H1 (cell line): Measurements from ENCODE around the gene TTBK2. TPM values are rescaled to one million over a fixed set of nuclear protein-coding genes. Genes with fewer than 3 reads are reported as not detected.

ENCODE experiments used
- CTCF ChIA-PET: fragments of 300-600 bp; sonication (Branson Sonifier 250); formaldehyde crosslinking; loops from one replicate; lab custom pipeline; 2021; ENCODE audit not compliant: partially characterized antibody; lab: Charles Lee
- POLR2A ChIA-PET: fragments of 300-600 bp; sonication (Branson Sonifier 250); formaldehyde crosslinking; loops from one replicate; lab custom pipeline; 2021; ENCODE audit warnings: inconsistent platforms; ENCODE audit not compliant: partially characterized antibody; lab: Charles Lee
- DNase-seq, 2 experiments: peaks; one replicate each; pipeline versions ENCODE4 v3.0.0 to v3.0.0-alpha.2; 2010 to 2022; ENCODE audit warnings: low spot score in 2 of 2, low read depth in 1 of 2, mixed read lengths in 1 of 2
- FAIRE-seq: peaks from 2 replicates; lab custom pipeline; 2011; peaks lifted over from hg19 to GRCh38; lab: Jason Lieb, UNC
- H2AFZ ChIP-seq: 2 replicates; pipeline ENCODE4 v1.8.1; 2012; ENCODE audit warnings: low read length, inconsistent platforms
- H2AK5ac ChIP-seq: 2 replicates; pipeline ENCODE4 v1.6.1; 2013; ENCODE audit warnings: low read depth, low read length
- H2BK120ac ChIP-seq: replicated peaks from 2 replicates; pipeline ENCODE3; 2013; ENCODE audit warnings: low read depth, low read length, inconsistent platforms
- H2BK12ac ChIP-seq: 2 replicates; pipeline ENCODE4 v1.6.1; 2013; ENCODE audit warnings: low read depth, low read length
- H2BK15ac ChIP-seq: 2 replicates; pipeline ENCODE4 v1.6.1; 2013; ENCODE audit warnings: low read length
- H2BK20ac ChIP-seq: 2 replicates; pipeline ENCODE4 v1.6.1; 2013; ENCODE audit warnings: low read length
- H2BK5ac ChIP-seq: 2 replicates; pipeline ENCODE4 v1.6.1; 2013; ENCODE audit warnings: low read depth, low read length
- H3K14ac ChIP-seq: 2 replicates; pipeline ENCODE4 v1.6.1; 2013; ENCODE audit warnings: inconsistent platforms; ENCODE audit not compliant: insufficient read length
- H3K18ac ChIP-seq: 2 replicates; pipeline ENCODE4 v1.6.1; 2013; ENCODE audit warnings: low read length; ENCODE audit errors: extremely low read depth
- H3K23ac ChIP-seq: 2 replicates; pipeline ENCODE4 v1.6.1; 2013; ENCODE audit warnings: inconsistent platforms; ENCODE audit not compliant: insufficient read length
- H3K23me2 ChIP-seq: 2 replicates; pipeline ENCODE4 v1.6.1; 2013; ENCODE audit warnings: low read depth, low read length
- H3K27ac ChIP-seq: 2 replicates; pipeline ENCODE4 v1.6.1; 2011; ENCODE audit warnings: low read depth, low read length, inconsistent platforms
- H3K27me3 ChIP-seq, 4 experiments: replicated peaks in 1 of 4; 1 replicate in 1 of 4; 2 replicates in 3 of 4; pipeline versions ENCODE4 v1.6.1 to v1.8.1; 2011 to 2013; ENCODE audit warnings: low read length in 3 of 4, mild to moderate bottlenecking in 3 of 4, inconsistent platforms in 2 of 4, mixed read lengths in 2 of 4, moderate library complexity in 1 of 4; ENCODE audit not compliant: control insufficient read depth in 3 of 4, insufficient read depth in 3 of 4; ENCODE audit errors: extremely low read depth in 1 of 4
- H3K36me3 ChIP-seq, 4 experiments: 2 replicates each; pipeline versions ENCODE4 v1.6.1 to v1.8.1; 2011 to 2013; ENCODE audit warnings: mild to moderate bottlenecking in 4 of 4, low read length in 3 of 4, moderate library complexity in 2 of 4, control low read depth in 1 of 4, inconsistent platforms in 1 of 4; ENCODE audit not compliant: insufficient read depth in 4 of 4, control insufficient read depth in 2 of 4
- H3K4ac ChIP-seq: replicated peaks from 2 replicates; pipeline ENCODE3; 2013; ENCODE audit warnings: low read length, low read depth, mixed read lengths, inconsistent platforms; ENCODE audit not compliant: insufficient read length
- H3K4me1 ChIP-seq, 4 experiments: replicated peaks in 1 of 4; 1 replicate in 1 of 4; 2 replicates in 3 of 4; pipeline versions ENCODE4 v1.6.1 to v1.8.1; 2011 to 2013; ENCODE audit warnings: low read length in 3 of 4, inconsistent platforms in 2 of 4, mixed read lengths in 1 of 4; ENCODE audit not compliant: insufficient read depth in 4 of 4, control insufficient read depth in 3 of 4
- H3K4me2 ChIP-seq, 2 experiments: 2 replicates each; pipeline versions ENCODE4 v1.6.1 to v1.8.1; 2011 to 2013; ENCODE audit warnings: low read depth in 2 of 2, low read length in 2 of 2, control low read depth in 1 of 2, inconsistent platforms in 1 of 2, mild to moderate bottlenecking in 1 of 2; ENCODE audit not compliant: insufficient read depth in 1 of 2
- H3K4me3 ChIP-seq, 4 experiments: fragments of 200-600, 300-600 bp in 1 of 4; sonication (generic), shearing (Covaris generic), sonication (Bioruptor Twin) in 1 of 4; 2 replicates each; pipeline versions ENCODE4 v1.5.1 to v1.8.1; 2011 to 2016; ENCODE audit warnings: low read length in 4 of 4, low read depth in 3 of 4, control low read depth in 2 of 4, inconsistent platforms in 2 of 4, mild to moderate bottlenecking in 2 of 4, mixed read lengths in 1 of 4, moderate library complexity in 1 of 4; ENCODE audit not compliant: insufficient read depth in 2 of 4; ENCODE audit errors: extremely low read depth in 1 of 4
- H3K56ac ChIP-seq: replicated peaks from 2 replicates; pipeline ENCODE3; 2013; ENCODE audit warnings: low read depth, mild to moderate bottlenecking, mixed read lengths, low read length, inconsistent platforms; ENCODE audit not compliant: insufficient read length
- H3K79me1 ChIP-seq: 2 replicates; pipeline ENCODE4 v1.6.1; 2013; ENCODE audit warnings: low read depth, low read length, control low read depth
- H3K79me2 ChIP-seq, 2 experiments: 2 replicates each; pipeline versions ENCODE4 v1.6.1 to v1.8.1; 2012 to 2013; ENCODE audit warnings: low read length in 2 of 2, mild to moderate bottlenecking in 2 of 2, inconsistent platforms in 1 of 2; ENCODE audit not compliant: insufficient read depth in 2 of 2, control insufficient read depth in 1 of 2
- H3K9ac ChIP-seq, 4 experiments: replicated peaks in 1 of 4; 1 replicate in 1 of 4; 2 replicates in 3 of 4; pipeline versions ENCODE4 v1.6.1 to v1.8.1; 2011 to 2013; ENCODE audit warnings: low read depth in 3 of 4, low read length in 3 of 4, control low read depth in 2 of 4, mild to moderate bottlenecking in 2 of 4, moderate library complexity in 2 of 4, inconsistent platforms in 1 of 4; ENCODE audit errors: extremely low read depth in 1 of 4
- H3K9me3 ChIP-seq, 2 experiments: 2 replicates each; pipeline versions ENCODE4 v1.6.1 to v1.8.1; 2012 to 2013; ENCODE audit warnings: mild to moderate bottlenecking in 2 of 2, moderate library complexity in 2 of 2, control low read depth in 1 of 2, inconsistent platforms in 1 of 2, low read depth in 1 of 2, low read length in 1 of 2, mixed read lengths in 1 of 2; ENCODE audit not compliant: insufficient read depth in 2 of 2
- H4K20me1 ChIP-seq, 2 experiments: replicated peaks in 1 of 2; 2 replicates each; pipeline versions ENCODE3 to v1.8.1; 2011 to 2013; ENCODE audit warnings: inconsistent platforms in 2 of 2, low read length in 2 of 2, mild to moderate bottlenecking in 1 of 2; ENCODE audit not compliant: insufficient read depth in 2 of 2, control insufficient read depth in 1 of 2
- H4K5ac ChIP-seq: 2 replicates; pipeline ENCODE4 v1.6.1; 2013; ENCODE audit warnings: low read length, low read depth, mixed read lengths, inconsistent platforms; ENCODE audit not compliant: insufficient read length
- H4K8ac ChIP-seq: 2 replicates; pipeline ENCODE4 v1.8.0; 2013; ENCODE audit warnings: mild to moderate bottlenecking, moderate library complexity, low read length, inconsistent platforms; ENCODE audit not compliant: insufficient read depth; ENCODE audit errors: extremely low read depth
- H4K91ac ChIP-seq: replicated peaks from 2 replicates; pipeline ENCODE3; 2013; ENCODE audit warnings: low read length, mixed read lengths, inconsistent platforms; ENCODE audit not compliant: insufficient read length
- BACH1 ChIP-seq: IDR thresholded peaks from 2 replicates; pipeline ENCODE4 v1.6.1; 2012; ENCODE audit warnings: low read length, improper control_type of control experiment
- EZH2 ChIP-seq: fragments of 200-600 bp; sonication (generic); IDR thresholded peaks from 2 replicates; pipeline ENCODE4 v1.7.1; 2012; ENCODE audit warnings: low read depth, mild to moderate bottlenecking, moderate library complexity, low read length, inconsistent platforms; ENCODE audit not compliant: severe bottlenecking
- JUN ChIP-seq: IDR thresholded peaks from 2 replicates; pipeline ENCODE4 v1.6.1; 2011; ENCODE audit warnings: low read depth, mild to moderate bottlenecking, improper control_type of control experiment, low read length
- JUND ChIP-seq: IDR thresholded peaks from 2 replicates; pipeline ENCODE4 v1.6.1; 2011; ENCODE audit warnings: mild to moderate bottlenecking, improper control_type of control experiment, low read length
- KDM1A ChIP-seq: fragments of 200-600, 300-600 bp; sonication (generic); IDR thresholded peaks from 2 replicates; pipeline ENCODE4 v1.7.1; 2016; ENCODE audit warnings: mild to moderate bottlenecking, low read length, borderline replicate concordance
- KDM5A ChIP-seq: fragments of 200-600 bp; IDR thresholded peaks from 2 replicates; pipeline ENCODE4 v1.7.1; 2012; ENCODE audit warnings: mild to moderate bottlenecking, low read length, inconsistent platforms, mixed read lengths
- RXRA ChIP-seq: IDR thresholded peaks from 2 replicates; pipeline ENCODE4 v1.6.1; 2011; ENCODE audit warnings: low read depth, mild to moderate bottlenecking, low read length, moderate library complexity; ENCODE audit not compliant: insufficient read depth
- SIRT6 ChIP-seq: IDR thresholded peaks from one replicate; pipeline ENCODE4 v1.7.1; 2012; ENCODE audit warnings: low read length, inconsistent platforms
- SIX5 ChIP-seq: IDR thresholded peaks from 2 replicates; pipeline ENCODE4 v1.6.1; 2011; ENCODE audit warnings: mild to moderate bottlenecking, low read depth, low read length
- WGBS, 2 experiments: shearing (Covaris generic) in 1 of 2; methylation state at CpG; one replicate each; pipeline versions ENCODE4 v1.1.6 to v1.1.7; 2013 to 2015; ENCODE audit warnings: low lambda C conversion rate in 2 of 2, mixed read lengths in 2 of 2, inconsistent platforms in 1 of 2, low coverage in 1 of 2, missing lambda C conversion rate in 1 of 2; ENCODE audit not compliant: insufficient replicate concordance in 2 of 2, insufficient coverage in 1 of 2, insufficient read length in 1 of 2; ENCODE audit errors: extremely low coverage in 1 of 2, missing lambda C conversion rate in 1 of 2; 5-methylcytosine and 5-hydroxymethylcytosine counted together
- polyA plus RNA-seq, 7 experiments: library from polyadenylated mRNA; depleted of rRNA in 3 of 7; stranded (reverse) in 5 of 7; unstranded in 2 of 7; fragments of >200 nt in 5 of 7; fragments of 200-250 nt in 2 of 7; gene quantifications; 1 replicate in 5 of 7; 2 replicates in 1 of 7; 4 replicates in 1 of 7; pipeline versions ENCODE4 v1.2.1 to v1.2.3, GENCODE V29; 2011 to 2013; ENCODE audit warnings: missing spikeins in 2 of 7, mixed read lengths in 2 of 7
- total RNA-seq: library from RNA; stranded (reverse); fragmentation: NEBNext Ultra II Directional; extraction: Animal tissue kit (Norgen Biotek cat#: 25700); gene quantifications from 2 replicates; pipeline ENCODE4 v1.2.1, GENCODE V29; 2021

Gene TTBK2
- total and polyA plus RNA-seq, 2 of the 8 experiments (the other 6 are each of a cell fraction or from before 2014, with no cell fraction given), result 2.7 to 18.2 TPM

DNA sequence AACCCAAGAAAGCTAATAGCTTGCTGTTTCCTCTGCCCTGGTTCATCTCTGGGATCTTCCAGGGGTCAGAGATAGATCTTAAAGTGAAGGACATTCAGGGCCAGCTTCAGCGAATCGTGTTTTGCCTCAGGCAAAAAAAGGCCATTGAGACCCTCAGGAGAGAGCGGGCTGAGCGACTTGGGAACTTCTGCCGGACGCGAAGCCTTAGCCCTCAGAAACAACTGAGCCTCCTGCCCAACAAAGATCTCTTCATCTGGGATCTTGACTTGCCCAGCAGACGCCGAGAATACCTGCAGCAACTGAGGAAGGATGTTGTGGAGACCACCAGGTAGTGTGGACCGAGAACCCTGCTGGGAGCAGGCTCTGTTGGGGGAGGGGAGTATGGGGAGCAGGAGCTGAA is 226.2 kb downstream of the TTBK2 start:
- Histone ChIP-seq H2BK15ac (no peak overlapping the region), H4K5ac (no peak overlapping the region), H2BK20ac (no peak overlapping the region), H2AK5ac (no peak overlapping the region), H3K36me3 (peaks cover 0 to 12% (median under 1%) of the 10 kb centered on the region in 4 experiments; a peak in 3 of 8 replicates), H3K9ac (no peak overlapping the region), H3K9me3 (no peaks in the 10 kb centered on the region), H2BK120ac (no peak overlapping the region), H2BK5ac (no peak overlapping the region; the same call in 1 of the 2 replicates), H3K18ac (no peak overlapping the region), H3K4ac (no peak overlapping the region), H2BK12ac (no peak overlapping the region), H4K91ac (no peak overlapping the region), H3K79me2 (no peaks in the 10 kb centered on the region), H3K23me2 (no peaks in the 10 kb centered on the region), H3K27me3 (no peaks in the 10 kb centered on the region), H3K4me1 (no peaks in the 10 kb centered on the region), H3K4me2 (no peak overlapping the region), H3K14ac (no peak overlapping the region), H3K27ac (no peak overlapping the region), H4K8ac (no peak overlapping the region), H3K23ac (no peak overlapping the region), H3K4me3 (no peak overlapping the region), H2AFZ (no peak overlapping the region), H3K56ac (no peak overlapping the region), H3K79me1 (no peaks in the 10 kb centered on the region), H4K20me1 (peaks cover 0 to 1% of the 10 kb centered on the region in 2 experiments)
- CTCF ChIA-PET, result interaction anchor here (0.6 to 2.0 kb wide), 3 partner anchors 10 to 300 kb away, joined by 3 to 11 read pairs (median 6); no protein-coding TSS in a partner anchor
- no peak for FAIRE-seq
- POLR2A ChIA-PET, result no interaction called here
- WGBS, 2 experiments, result 92% methylated on average over 10 of the region's 10 CpGs; no CpG with 5 or more reads in 1 of the 2 experiments
- DNase-seq, result no peak
- TF ChIP-seq RXRA (no peak), SIRT6 (no peak), KDM1A (no peak), SIX5 (no peak), KDM5A (no peak), EZH2 (no peak), BACH1 (no peak), JUND (no peak), JUN (no peak)
